ENCODE results near the gene ALG2. TPM values are rescaled to one million over a fixed set of nuclear protein-coding genes. Genes with fewer than 3 reads are reported as not detected.

ALG2 gene
- total RNA-seq, 2 experiments from 2014 or later: 18.1 to 19.9 TPM

- TF ChIP-seq CTCF (IDR thresholded peaks at IDR 0.05): no peak
- ChIA-PET CTCF (no interaction called here), POLR2A (no interaction called here)
- peaks cover 12% of the 10 kb centered on the region for H3K4me1 Mint-ChIP-seq (ENCODE audit: low read depth)
- intact Hi-C loops (cut with DNase I, micrococcal nuclease): loop anchor here (10.0 kb wide), 5 partner anchors 624 to 1414 kb away; no protein-coding TSS in a partner anchor
- H3K4me3 Mint-ChIP-seq: no peak overlapping the region
- DNase-seq (no peak), ATAC-seq (ENCODE audit: poor library complexity) (no peak)
- H3K27ac ChIP-seq (ENCODE audit: low read depth in 1 of 2, low read length in 2 of 2): no peak overlapping the region
- peaks cover 12% of the 10 kb centered on the region for H3K4me1 ChIP-seq (ENCODE audit: insufficient read depth, low read length)
- H3K27ac Mint-ChIP-seq: no peak overlapping the region
- no peak overlapping the region for H3K4me3 ChIP-seq (ENCODE audit: low read length)
- no peaks in the 10 kb centered on the region for H3K27me3 Mint-ChIP-seq
- no peaks in the 10 kb centered on the region for H3K36me3 ChIP-seq (ENCODE audit: insufficient read depth, low read length)
- H3K27me3 ChIP-seq (ENCODE audit: control insufficient read depth in 1 of 2, insufficient read depth in 2 of 2, low read length in 2 of 2): no peaks in the 10 kb centered on the region
- H3K9me3 Mint-ChIP-seq: no peaks in the 10 kb centered on the region
- H3K9me3 ChIP-seq (ENCODE audit: control insufficient read depth in 1 of 2, insufficient read depth in 1 of 2, low read length in 2 of 2): no peaks in the 10 kb centered on the region
- no peaks in the 10 kb centered on the region for H3K36me3 Mint-ChIP-seq (ENCODE audit: low read depth)
Observed at GRCh38 chr9:99181206-99181605, 40.5 kb downstream of the ALG2 start.

- H3K4me1 Mint-ChIP-seq (ENCODE audit: low read depth): peaks cover 12% of the 10 kb centered on the region
- ChIA-PET POLR2A (no interaction called here), CTCF (no interaction called here)
- Histone ChIP-seq H3K4me1 (ENCODE audit: insufficient read depth, low read length) (peaks cover 12% of the 10 kb centered on the region), H3K36me3 (ENCODE audit: insufficient read depth, low read length) (no peaks in the 10 kb centered on the region), H3K27me3 (ENCODE audit: control insufficient read depth in 1 of 2, insufficient read depth in 2 of 2, low read length in 2 of 2) (no peaks in the 10 kb centered on the region), H3K9me3 (ENCODE audit: control insufficient read depth in 1 of 2, insufficient read depth in 1 of 2, low read length in 2 of 2) (no peaks in the 10 kb centered on the region), H3K4me3 (ENCODE audit: low read length) (no peak overlapping the region), H3K27ac (ENCODE audit: low read depth in 1 of 2, low read length in 2 of 2) (no peak overlapping the region)
- H3K9me3 Mint-ChIP-seq: no peaks in the 10 kb centered on the region
- no peak overlapping the region for H3K4me3 Mint-ChIP-seq
- intact Hi-C loops (cut with DNase I, micrococcal nuclease): loop anchor here (10.0 kb wide), 5 partner anchors 624 to 1414 kb away; no protein-coding TSS in a partner anchor
- no peak for DNase-seq
- H3K27me3 Mint-ChIP-seq: no peaks in the 10 kb centered on the region
- H3K27ac Mint-ChIP-seq: no peak overlapping the region
- TF ChIP-seq CTCF (IDR thresholded peaks at IDR 0.05): no peak
- no peak for ATAC-seq (ENCODE audit: poor library complexity)
- no peaks in the 10 kb centered on the region for H3K36me3 Mint-ChIP-seq (ENCODE audit: low read depth)
Observed at GRCh38 chr9:99180662-99181061, 41.1 kb downstream of the ALG2 start.

GRCh38 chr9:99180199-99180598 is 41.5 kb downstream of the ALG2 start:
- no peak for TF ChIP-seq CTCF (IDR thresholded peaks at IDR 0.05)
- Histone ChIP-seq H3K4me3 (ENCODE audit: low read length) (no peak overlapping the region), H3K4me1 (ENCODE audit: insufficient read depth, low read length) (peaks cover 12% of the 10 kb centered on the region), H3K9me3 (ENCODE audit: control insufficient read depth in 1 of 2, insufficient read depth in 1 of 2, low read length in 2 of 2) (no peaks in the 10 kb centered on the region), H3K27ac (ENCODE audit: low read depth in 1 of 2, low read length in 2 of 2) (no peak overlapping the region), H3K27me3 (ENCODE audit: control insufficient read depth in 1 of 2, insufficient read depth in 2 of 2, low read length in 2 of 2) (no peaks in the 10 kb centered on the region), H3K36me3 (ENCODE audit: insufficient read depth, low read length) (no peaks in the 10 kb centered on the region)
- ChIA-PET POLR2A (no interaction called here), CTCF (no interaction called here)
- no peaks in the 10 kb centered on the region for H3K9me3 Mint-ChIP-seq
- intact Hi-C loops (cut with DNase I, micrococcal nuclease): loop anchor here (10.0 kb wide), 5 partner anchors 625 to 1415 kb away; no protein-coding TSS in a partner anchor
- no peaks in the 10 kb centered on the region for H3K27me3 Mint-ChIP-seq
- H3K27ac Mint-ChIP-seq: no peak overlapping the region
- no peaks in the 10 kb centered on the region for H3K36me3 Mint-ChIP-seq (ENCODE audit: low read depth)
- H3K4me1 Mint-ChIP-seq (ENCODE audit: low read depth): peaks cover 12% of the 10 kb centered on the region
- no peak for DNase-seq
- H3K4me3 Mint-ChIP-seq: no peak overlapping the region
- ATAC-seq (ENCODE audit: poor library complexity): no peak

Measured in CD4-positive, alpha-beta T cell (primary cell).